ENCODE data around the gene NLRX1.

The NLRX1 gene

DNA sequence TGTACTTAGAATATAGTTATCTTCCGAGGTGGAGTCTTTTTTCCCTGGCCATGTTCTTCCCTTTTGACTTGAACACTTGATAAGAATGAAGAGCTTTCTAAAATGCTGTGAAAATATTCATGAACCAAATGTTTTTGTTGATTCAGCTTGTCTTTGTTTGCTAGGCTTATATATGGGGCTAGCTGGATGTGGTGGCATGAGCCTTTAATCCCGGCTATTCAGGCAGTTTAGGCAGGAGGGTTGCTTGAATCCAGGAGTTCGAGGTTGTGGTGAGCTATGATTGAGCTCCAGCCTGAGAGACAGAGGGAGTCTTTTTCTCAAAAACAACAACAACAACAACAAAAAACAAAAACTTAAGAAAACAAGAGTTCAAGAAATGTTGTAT is 60.8 kb downstream of the NLRX1 start:
- 94 to 98% methylated on average over 3 of the region's 3 CpGs for WGBS, 2 experiments
- H3K36me3 ChIP-seq (ENCODE audit: control insufficient read depth, insufficient read depth, low read length) = peaks cover 3% of the 10 kb centered on the region
- no peak overlapping the region for H3K27ac ChIP-seq (ENCODE audit: insufficient read depth, low read depth, low read length, poor library complexity, severe bottlenecking)
- H3K4me3 ChIP-seq (ENCODE audit: insufficient read depth, low read depth, low read length) = no peak overlapping the region
- H3K27me3 ChIP-seq (ENCODE audit: control insufficient read depth, insufficient read depth, low read length, poor library complexity, severe bottlenecking) = no peaks in the 10 kb centered on the region
- no peaks in the 10 kb centered on the region for H3K4me1 ChIP-seq (ENCODE audit: control insufficient read depth, insufficient read depth, low read length)
- H3K9me3 ChIP-seq (ENCODE audit: control insufficient read depth, low read length) = no peaks in the 10 kb centered on the region

DNA sequence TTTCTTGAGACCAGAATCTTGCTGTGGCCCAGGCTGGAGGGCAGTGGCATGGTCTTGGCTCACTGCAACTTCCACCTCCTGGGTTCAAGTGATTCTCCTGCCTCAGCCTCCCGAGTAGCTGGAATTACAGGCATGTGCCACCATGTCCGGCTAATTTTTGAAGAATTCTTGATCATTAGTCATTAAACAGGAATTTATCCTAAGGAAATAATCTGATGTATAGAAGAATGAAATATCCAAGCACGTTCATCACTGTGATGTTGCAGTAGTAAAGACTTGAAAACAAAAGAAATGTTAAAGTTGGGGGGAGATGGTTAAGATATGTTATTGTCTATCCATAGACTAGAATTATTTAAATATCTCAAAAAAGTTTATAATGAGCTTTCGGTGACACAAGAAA is 61.2 kb downstream of the NLRX1 start:
- Histone ChIP-seq H3K4me1 (ENCODE audit: control insufficient read depth, insufficient read depth, low read length) (no peaks in the 10 kb centered on the region), H3K4me3 (ENCODE audit: insufficient read depth, low read depth, low read length) (no peak overlapping the region), H3K27me3 (ENCODE audit: control insufficient read depth, insufficient read depth, low read length, poor library complexity, severe bottlenecking) (no peaks in the 10 kb centered on the region), H3K27ac (ENCODE audit: insufficient read depth, low read depth, low read length, poor library complexity, severe bottlenecking) (no peak overlapping the region), H3K36me3 (ENCODE audit: control insufficient read depth, insufficient read depth, low read length) (peaks cover 3% of the 10 kb centered on the region), H3K9me3 (ENCODE audit: control insufficient read depth, low read length) (no peaks in the 10 kb centered on the region)
- 87 to 97% methylated on average over 3 to 4 of the region's 4 CpGs for WGBS, 2 experiments

Measured in ectodermal cell (in vitro differentiated cells).